Activated CD4-positive, alpha-beta T cell treated with anti-CD3 and anti-CD28 coated beads, Interleukin-2, amount 10 ng/mL, durations not matched to agents 24 days and 14 days (primary cell): ENCODE data around the gene MCF2L2. TPM values are rescaled to one million over a fixed set of nuclear protein-coding genes. Genes with fewer than 3 reads are reported as not detected.
A peak's percentile ranks its signal among the peaks of the same experiment; 100 is the strongest.

Experiments
- DNase-seq: peaks from one replicate; pipeline ENCODE4 v3.0.0; 2022
- H3K27ac Mint-ChIP-seq: one replicate; pipeline ENCODE4 v1.8.0; 2022; ENCODE audit warnings: mild to moderate bottlenecking, mixed read lengths
- H3K27me3 Mint-ChIP-seq: one replicate; pipeline ENCODE4 v1.8.0; 2022; ENCODE audit warnings: mixed read lengths
- H3K36me3 Mint-ChIP-seq: one replicate; pipeline ENCODE4 v1.8.0; 2022; ENCODE audit warnings: low read depth, mild to moderate bottlenecking, mixed read lengths
- H3K4me1 Mint-ChIP-seq: one replicate; pipeline ENCODE4 v1.8.0; 2021; ENCODE audit warnings: mixed read lengths
- H3K4me3 Mint-ChIP-seq: one replicate; pipeline ENCODE4 v1.8.0; 2022; ENCODE audit warnings: mild to moderate bottlenecking, moderate library complexity, mixed read lengths
- H3K9me3 Mint-ChIP-seq: one replicate; pipeline ENCODE4 v1.8.0; 2021; ENCODE audit warnings: mixed read lengths
- intact Hi-C: fragments of 100-400 bp; cut with micrococcal nuclease; formaldehyde crosslinking; loops from one replicate; pipeline ENCODE4 v1.15.1; 2023
- total RNA-seq: library from RNA; stranded (reverse); gene quantifications from 2 replicates; pipeline ENCODE4 v1.2.3, GENCODE V29; 2022

The MCF2L2 gene
- total RNA-seq, 1 donor from 2014 or later, result 4.8 TPM

DNA sequence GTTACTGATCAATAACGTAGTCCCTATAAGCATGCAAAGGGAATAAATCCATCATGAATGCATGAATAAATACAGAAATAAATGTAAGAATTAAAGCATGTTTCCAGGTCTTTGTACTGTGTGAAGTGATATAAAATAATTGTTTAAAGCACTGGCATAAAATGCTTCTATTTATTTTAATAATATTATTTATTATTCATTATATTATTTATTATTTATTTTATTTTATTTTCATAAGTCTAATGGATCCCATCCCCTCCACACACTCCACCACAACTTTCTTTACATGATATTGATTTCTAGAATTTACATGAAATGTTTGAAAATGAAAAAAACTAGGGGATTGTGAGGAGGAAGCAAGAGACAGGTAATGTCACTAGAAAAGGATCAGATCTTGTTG, 73.5 kb downstream of the MCF2L2 start:
- H3K9me3 Mint-ChIP-seq, result no peaks in the 10 kb centered on the region
- H3K27me3 Mint-ChIP-seq, result no peaks in the 10 kb centered on the region
- intact Hi-C loops, result no loop called here
- no peak for DNase-seq
- no peak overlapping the region for H3K27ac Mint-ChIP-seq
- H3K4me3 Mint-ChIP-seq, result no peak overlapping the region
- peaks cover 8% of the 10 kb centered on the region for H3K36me3 Mint-ChIP-seq
- peaks cover 8% of the 10 kb centered on the region for H3K4me1 Mint-ChIP-seq

DNA sequence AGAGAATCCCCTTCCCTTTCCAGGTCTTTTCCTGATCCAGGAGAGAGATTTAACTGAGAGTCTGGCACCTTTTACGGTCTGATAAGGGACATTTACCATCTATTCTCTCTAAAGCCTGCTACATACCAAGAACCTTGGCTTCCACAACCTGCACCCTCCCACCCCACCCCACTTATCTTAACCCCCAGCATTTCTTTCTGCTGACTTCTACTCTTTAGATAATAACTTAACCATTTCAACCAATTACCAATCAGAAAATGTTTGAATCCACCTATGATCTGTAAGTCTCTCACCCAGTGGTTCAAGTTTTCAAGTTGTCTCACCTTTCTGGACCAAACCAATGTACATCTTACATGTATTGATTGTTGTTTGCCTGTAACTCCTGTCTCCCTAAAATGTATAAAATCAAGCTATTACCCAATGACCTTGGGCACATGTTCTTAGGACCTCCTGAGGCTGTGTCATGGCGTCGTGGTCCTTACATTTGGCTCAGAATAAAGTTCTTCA, 74.0 kb downstream of the MCF2L2 start:
- peaks cover 11% of the 10 kb centered on the region for H3K4me1 Mint-ChIP-seq
- H3K27ac Mint-ChIP-seq, result no peak overlapping the region
- H3K36me3 Mint-ChIP-seq, result peaks cover 8% of the 10 kb centered on the region
- H3K4me3 Mint-ChIP-seq, result no peak overlapping the region
- no peaks in the 10 kb centered on the region for H3K9me3 Mint-ChIP-seq
- intact Hi-C loops, result no loop called here
- H3K27me3 Mint-ChIP-seq, result no peaks in the 10 kb centered on the region
- no peak for DNase-seq

DNA sequence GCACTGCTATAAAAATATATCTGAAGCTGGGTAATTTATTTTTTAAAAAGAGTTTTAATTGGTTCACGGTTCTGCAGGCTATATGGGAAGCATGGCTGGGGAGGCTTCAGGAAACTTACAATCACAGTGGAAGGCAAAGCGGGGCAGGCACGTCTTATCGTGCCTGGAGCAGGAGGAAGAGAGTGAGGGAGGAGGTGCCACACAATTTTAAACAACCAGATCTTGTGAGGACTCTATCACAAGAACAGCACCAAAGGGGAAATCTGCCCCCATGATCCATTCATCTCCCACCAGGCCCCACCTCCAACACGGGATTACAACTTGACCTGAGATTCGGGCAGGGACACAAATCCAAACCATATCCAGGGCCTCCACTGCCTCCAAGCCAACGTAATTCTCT, 75.0 kb downstream of the MCF2L2 start:
- H3K4me3 Mint-ChIP-seq, result no peak overlapping the region
- H3K9me3 Mint-ChIP-seq, result no peaks in the 10 kb centered on the region
- intact Hi-C loops, result no loop called here
- H3K4me1 Mint-ChIP-seq, result peaks cover 15% of the 10 kb centered on the region
- H3K36me3 Mint-ChIP-seq, result peaks cover 6% of the 10 kb centered on the region
- no peaks in the 10 kb centered on the region for H3K27me3 Mint-ChIP-seq
- DNase-seq, result no peak
- H3K27ac Mint-ChIP-seq, result no peak overlapping the region

DNA sequence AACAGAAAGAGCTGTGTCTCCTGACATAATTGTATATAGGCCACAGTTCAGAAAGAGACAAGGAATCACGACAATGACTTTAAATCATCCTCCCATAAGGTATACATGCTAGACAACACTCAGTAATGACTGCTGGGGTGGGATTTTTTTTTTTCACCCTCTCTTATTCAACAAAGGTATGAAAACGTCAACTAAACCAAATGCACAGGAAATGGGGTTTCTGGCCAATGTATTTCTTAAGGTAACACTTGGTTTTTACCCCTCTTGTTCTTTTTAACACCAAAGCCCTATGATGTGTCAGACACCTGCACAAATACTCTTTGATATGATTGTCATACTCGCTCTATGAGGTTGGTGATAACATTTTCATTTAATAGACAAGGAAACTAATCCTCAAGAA, 78.3 kb downstream of the MCF2L2 start:
- H3K27ac Mint-ChIP-seq, result peak overlapping the region; percentile 1
- H3K36me3 Mint-ChIP-seq, result peaks cover under 1% of the 10 kb centered on the region
- H3K4me3 Mint-ChIP-seq, result no peak overlapping the region
- peaks cover 13% of the 10 kb centered on the region for H3K4me1 Mint-ChIP-seq
- DNase-seq, result no peak
- intact Hi-C loops, result no loop called here
- H3K9me3 Mint-ChIP-seq, result peaks cover 6% of the 10 kb centered on the region
- H3K27me3 Mint-ChIP-seq, result peaks cover 6% of the 10 kb centered on the region

DNA sequence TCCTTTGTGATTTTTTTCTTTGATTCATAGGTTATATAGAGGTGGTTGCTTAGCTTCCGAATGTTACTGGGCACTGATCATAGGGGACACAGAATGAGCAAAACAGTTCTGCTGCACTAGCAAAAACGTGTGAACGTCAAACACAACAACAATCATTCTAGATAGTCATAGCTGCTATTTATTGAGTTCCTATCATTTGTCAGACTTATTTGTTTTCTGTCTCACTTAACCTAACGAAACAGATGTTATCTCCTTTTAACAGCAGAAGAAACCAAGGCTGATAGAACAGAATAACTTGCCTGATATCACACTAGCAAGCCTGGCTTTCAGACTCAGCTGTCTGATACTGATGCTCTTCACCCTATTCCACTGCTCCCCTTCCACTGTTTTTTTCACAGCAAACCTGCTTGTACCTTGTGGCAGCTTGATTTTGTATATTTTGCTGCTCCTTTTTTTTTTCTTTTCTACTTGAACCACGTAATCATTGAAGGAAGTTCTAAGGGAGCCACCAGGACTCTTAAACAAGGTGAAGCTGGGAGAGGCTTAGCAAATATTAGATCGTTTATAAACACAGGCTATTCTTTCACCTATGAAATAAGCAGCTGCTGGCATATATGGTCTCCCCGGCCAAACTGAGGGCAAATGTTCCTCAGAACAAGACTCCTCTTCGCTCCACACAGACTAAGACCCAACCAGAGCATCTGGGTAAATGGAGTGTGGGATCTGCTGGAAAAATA, 78.8 kb downstream of the MCF2L2 start:
- DNase-seq, result no peak
- intact Hi-C loops, result no loop called here
- Mint-ChIP-seq H3K36me3 (peaks cover 5% of the 10 kb centered on the region), H3K4me1 (peaks cover 13% of the 10 kb centered on the region), H3K27ac (peak overlapping the region; percentile 23), H3K27me3 (peaks cover 10% of the 10 kb centered on the region), H3K4me3 (no peak overlapping the region), H3K9me3 (peaks cover 10% of the 10 kb centered on the region)

DNA sequence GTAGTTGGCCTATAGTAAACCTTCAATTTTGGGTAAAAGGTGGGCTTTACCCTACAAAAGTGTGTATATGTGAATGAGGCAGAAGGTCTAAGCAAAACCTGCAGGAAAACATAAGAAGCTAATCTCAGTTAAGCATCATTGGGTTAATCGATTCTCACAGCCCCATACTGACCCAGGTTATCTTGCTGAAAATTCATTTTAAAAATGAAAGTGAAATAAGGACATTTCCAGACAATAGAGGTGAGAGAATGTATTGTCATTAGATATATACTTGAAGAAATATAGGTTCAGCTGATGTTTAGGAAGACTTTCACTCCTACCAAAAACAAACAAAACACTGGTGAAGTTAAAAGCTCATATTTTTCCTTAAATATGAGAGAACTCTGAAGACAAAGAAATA, 85.6 kb downstream of the MCF2L2 start:
- Mint-ChIP-seq H3K27ac (no peak overlapping the region), H3K4me3 (no peak overlapping the region), H3K36me3 (peaks cover 5% of the 10 kb centered on the region), H3K9me3 (peaks cover 10% of the 10 kb centered on the region), H3K27me3 (peaks cover 12% of the 10 kb centered on the region), H3K4me1 (peaks cover 6% of the 10 kb centered on the region)
- intact Hi-C loops, result no loop called here
- DNase-seq, result no peak

GRCh38 chr3:183341545-183342288, 86.7 kb downstream of the MCF2L2 start:
- intact Hi-C loops, result no loop called here
- no peak overlapping the region for H3K27ac Mint-ChIP-seq
- peaks cover 5% of the 10 kb centered on the region for H3K36me3 Mint-ChIP-seq
- peaks cover 9% of the 10 kb centered on the region for H3K9me3 Mint-ChIP-seq
- peaks cover 6% of the 10 kb centered on the region for H3K4me1 Mint-ChIP-seq
- no peak overlapping the region for H3K4me3 Mint-ChIP-seq
- H3K27me3 Mint-ChIP-seq, result peaks cover 12% of the 10 kb centered on the region
- no peak for DNase-seq

DNA sequence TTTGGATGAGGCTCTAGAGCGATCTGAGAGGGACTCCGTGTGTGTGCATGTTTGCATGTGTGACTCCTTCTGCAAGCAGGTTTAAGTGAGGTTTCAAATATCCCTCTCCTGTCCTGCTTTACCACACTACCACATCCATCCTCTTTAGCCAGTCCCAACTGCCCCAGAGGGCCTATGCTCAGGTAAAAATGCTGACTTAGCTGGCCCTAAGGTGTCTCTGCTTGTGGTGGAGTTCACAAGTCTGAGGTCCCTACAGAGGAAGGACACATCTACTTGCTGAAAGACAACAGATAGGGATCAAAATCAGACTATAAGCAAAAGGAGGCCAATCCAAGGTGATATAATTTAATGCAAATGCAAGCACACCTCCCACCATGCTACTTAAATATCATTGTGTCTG, 88.2 kb downstream of the MCF2L2 start:
- intact Hi-C loops, result no loop called here
- H3K27ac Mint-ChIP-seq, result no peak overlapping the region

DNA sequence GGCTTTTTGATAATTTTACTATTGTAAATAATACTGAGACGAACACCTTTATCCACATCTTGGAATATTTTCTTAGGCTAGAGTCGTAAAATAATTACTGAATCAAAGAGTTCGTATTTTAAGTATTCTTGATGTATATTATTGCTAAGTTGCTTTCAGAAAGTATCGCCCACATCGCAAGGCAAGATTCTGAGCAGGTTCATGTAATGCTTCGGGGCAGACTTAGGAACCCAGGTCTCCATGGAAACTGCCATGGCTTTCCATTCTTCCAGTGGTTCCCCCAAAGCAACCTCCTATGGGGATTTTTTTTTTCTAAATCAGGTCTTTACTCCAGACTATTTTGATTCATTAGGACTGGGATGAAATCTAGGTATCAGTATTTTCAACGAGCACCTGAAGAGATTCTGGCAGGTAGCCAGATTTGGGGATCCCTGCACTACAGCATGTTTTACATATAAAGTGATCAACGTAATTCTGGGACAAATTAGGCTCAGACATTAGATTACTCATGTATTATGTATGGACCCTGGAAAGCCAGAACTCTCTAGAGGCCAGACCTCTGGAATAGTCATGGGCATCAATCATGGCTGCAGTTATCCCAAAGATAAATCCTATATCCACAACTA, 88.8 kb downstream of the MCF2L2 start:
- Mint-ChIP-seq H3K4me3 (no peak overlapping the region), H3K9me3 (no peaks in the 10 kb centered on the region), H3K27me3 (peaks cover 2% of the 10 kb centered on the region), H3K36me3 (no peaks in the 10 kb centered on the region), H3K4me1 (peaks cover 6% of the 10 kb centered on the region), H3K27ac (no peak overlapping the region)
- no peak for DNase-seq
- intact Hi-C loops, result no loop called here

More for the DNA sequence above, 88.2 kb downstream of the MCF2L2 start:
- H3K9me3 Mint-ChIP-seq, result peaks cover 5% of the 10 kb centered on the region
- no peak overlapping the region for H3K4me3 Mint-ChIP-seq
- no peak for DNase-seq
- H3K36me3 Mint-ChIP-seq, result peaks cover 4% of the 10 kb centered on the region
- H3K4me1 Mint-ChIP-seq, result peaks cover 6% of the 10 kb centered on the region
- H3K27me3 Mint-ChIP-seq, result peaks cover 6% of the 10 kb centered on the region

- H3K9me3 Mint-ChIP-seq, result no peaks in the 10 kb centered on the region
- H3K27me3 Mint-ChIP-seq, result no peaks in the 10 kb centered on the region
- intact Hi-C loops, result no loop called here
- peaks cover 2% of the 10 kb centered on the region for H3K36me3 Mint-ChIP-seq
- H3K27ac Mint-ChIP-seq, result no peak overlapping the region
- DNase-seq, result no peak
- H3K4me1 Mint-ChIP-seq, result peaks cover 6% of the 10 kb centered on the region
- no peak overlapping the region for H3K4me3 Mint-ChIP-seq
Measured at GRCh38 chr3:183338520-183338919, 89.9 kb downstream of the MCF2L2 start.

DNA sequence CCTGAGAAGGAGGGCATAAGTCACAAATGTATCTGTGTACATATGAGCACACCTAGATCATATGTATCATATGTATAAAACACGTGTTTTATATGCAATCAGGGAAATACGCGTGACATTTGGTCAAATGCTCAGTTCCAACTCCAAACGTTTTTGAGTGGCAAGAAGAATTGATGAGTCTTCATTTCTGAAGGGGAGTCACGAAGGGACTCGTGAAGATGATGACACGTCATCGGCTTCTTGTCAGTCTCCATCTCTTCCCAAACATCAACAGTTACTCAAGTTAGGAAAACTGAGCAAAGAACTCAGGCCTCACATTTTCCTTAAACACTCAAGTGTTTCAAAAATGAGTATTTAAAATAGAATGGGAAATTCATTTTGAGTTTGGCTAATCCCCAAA, 95.9 kb downstream of the MCF2L2 start:
- Mint-ChIP-seq H3K4me3 (no peak overlapping the region), H3K27me3 (no peaks in the 10 kb centered on the region), H3K27ac (no peak overlapping the region), H3K4me1 (peaks cover 13% of the 10 kb centered on the region), H3K9me3 (no peaks in the 10 kb centered on the region), H3K36me3 (peaks cover 2% of the 10 kb centered on the region)
- intact Hi-C loops, result no loop called here
- DNase-seq, result no peak

GRCh38 chr3:183331498-183331897, 96.9 kb downstream of the MCF2L2 start:
- no peak overlapping the region for H3K27ac Mint-ChIP-seq
- H3K4me1 Mint-ChIP-seq, result peaks cover 16% of the 10 kb centered on the region
- no peak overlapping the region for H3K4me3 Mint-ChIP-seq
- peaks cover 2% of the 10 kb centered on the region for H3K36me3 Mint-ChIP-seq
- intact Hi-C loops, result no loop called here
- H3K9me3 Mint-ChIP-seq, result no peaks in the 10 kb centered on the region
- peaks cover 2% of the 10 kb centered on the region for H3K27me3 Mint-ChIP-seq
- no peak for DNase-seq

DNA sequence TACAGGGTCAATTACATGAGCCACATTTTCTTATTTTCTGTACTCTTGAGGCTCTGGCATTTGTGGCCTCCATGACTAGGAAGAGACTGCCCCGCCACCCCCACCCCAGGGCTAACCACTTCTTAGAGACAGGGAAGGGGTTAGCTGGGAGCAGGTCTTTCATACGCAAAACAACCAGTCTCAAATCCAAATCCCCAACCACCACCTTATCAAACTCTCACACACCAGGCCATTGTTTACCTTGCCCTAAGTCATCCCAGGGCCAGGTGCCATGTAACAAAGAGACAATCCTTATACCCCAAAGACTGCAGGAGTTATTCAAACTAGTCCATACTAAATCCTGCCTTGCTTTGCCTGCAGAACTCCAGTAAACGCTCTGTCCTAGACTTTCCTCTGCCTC, 97.5 kb downstream of the MCF2L2 start:
- Mint-ChIP-seq H3K27ac (no peak overlapping the region), H3K4me1 (peaks cover 19% of the 10 kb centered on the region), H3K4me3 (no peak overlapping the region), H3K9me3 (no peaks in the 10 kb centered on the region), H3K27me3 (peaks cover 2% of the 10 kb centered on the region), H3K36me3 (peaks cover 2% of the 10 kb centered on the region)
- no peak for DNase-seq
- intact Hi-C loops, result no loop called here

DNA sequence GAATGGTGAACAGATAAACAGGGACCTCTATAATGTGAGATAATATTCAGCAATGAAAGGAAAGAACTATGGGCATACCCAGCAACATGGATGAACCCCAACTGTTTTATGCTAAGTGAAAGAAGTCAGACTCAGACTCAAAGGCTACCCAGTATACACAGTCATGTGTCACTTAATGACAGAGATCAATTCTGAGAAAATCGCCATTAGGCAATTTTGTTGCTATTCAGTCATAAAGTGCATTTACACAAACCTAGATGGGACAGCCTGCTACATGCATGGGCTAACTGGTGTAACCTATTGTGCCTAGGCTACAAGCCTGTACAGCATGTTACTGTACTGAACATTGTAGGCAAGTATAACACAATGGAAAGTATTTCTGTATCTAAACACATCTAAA, 98.9 kb downstream of the MCF2L2 start:
- Mint-ChIP-seq H3K36me3 (peaks cover 2% of the 10 kb centered on the region), H3K9me3 (no peaks in the 10 kb centered on the region), H3K4me3 (no peak overlapping the region), H3K27me3 (peaks cover 2% of the 10 kb centered on the region), H3K27ac (no peak overlapping the region), H3K4me1 (peaks cover 20% of the 10 kb centered on the region)
- DNase-seq, result no peak
- intact Hi-C loops, result no loop called here
